IMR-90 (cell line): ENCODE data around the gene NOS1. TPM values are rescaled to one million over a fixed set of nuclear protein-coding genes. Genes with fewer than 3 reads are reported as not detected.

Source experiments
- ATAC-seq: fragments of 200-7000 bp; cut with Tn5 transposase; 2 replicates; pipeline ENCODE4 v1.9.1; 2020; ENCODE audit warnings: low read depth, mild to moderate bottlenecking, moderate library complexity
- BruUV-seq: library from RNA; stranded (reverse); fragments of 400-500 nt; replicated peaks from 2 replicates; lab custom pipeline; 2021; lab: Mats Ljungman, UMichigan
- CTCF ChIA-PET: fragments of 300-600 bp; formaldehyde crosslinking; extraction: SDS; loops from one replicate; lab custom pipeline; 2021; ENCODE audit warnings: antibody characterized with exemption; lab: Yijun Ruan, JAX
- POLR2A ChIA-PET: fragments of 300-600 bp; sonication (Branson Sonifier 250); formaldehyde crosslinking; loops from one replicate; lab custom pipeline; 2022; ENCODE audit warnings: antibody characterized with exemption; ENCODE audit not compliant: unreplicated experiment; lab: Charles Lee
- DNase-seq: peaks from one replicate; pipeline ENCODE4 v3.0.0; 2013
- H2AFZ ChIP-seq: replicated peaks from 2 replicates; pipeline ENCODE3; 2013; ENCODE audit warnings: low read length, mild to moderate bottlenecking; ENCODE audit not compliant: poor library complexity
- H2AK5ac ChIP-seq: 2 replicates; pipeline ENCODE4 v1.6.1; 2013; ENCODE audit warnings: low read depth, low read length, inconsistent platforms
- H2AK9ac ChIP-seq: replicated peaks from 2 replicates; pipeline ENCODE3; 2013; ENCODE audit warnings: mild to moderate bottlenecking, low read depth, low read length, moderate library complexity; ENCODE audit not compliant: poor library complexity
- H2BK120ac ChIP-seq: 2 replicates; pipeline ENCODE4 v1.6.1; 2013; ENCODE audit warnings: low read depth, low read length, inconsistent platforms
- H2BK15ac ChIP-seq: 3 replicates; pipeline ENCODE4 v1.6.1; 2013; ENCODE audit warnings: low read depth, low read length, inconsistent platforms
- H2BK20ac ChIP-seq: 2 replicates; pipeline ENCODE4 v1.6.1; 2013; ENCODE audit warnings: low read depth, mild to moderate bottlenecking, inconsistent platforms, low read length, moderate library complexity
- H2BK5ac ChIP-seq: 2 replicates; pipeline ENCODE4 v1.6.1; 2013; ENCODE audit warnings: mild to moderate bottlenecking, low read depth, low read length, inconsistent platforms; ENCODE audit not compliant: poor library complexity, severe bottlenecking
- H3K14ac ChIP-seq: replicated peaks from 2 replicates; pipeline ENCODE4 v1.6.1; 2013; ENCODE audit warnings: low read depth, low read length, inconsistent platforms
- H3K18ac ChIP-seq: 2 replicates; pipeline ENCODE4 v1.6.1; 2013; ENCODE audit warnings: low read depth, low read length, control low read depth
- H3K23ac ChIP-seq: 2 replicates; pipeline ENCODE4 v1.6.1; 2013; ENCODE audit warnings: low read depth, low read length, inconsistent platforms
- H3K27ac ChIP-seq: 2 replicates; pipeline ENCODE4 v1.5.1; 2013; ENCODE audit warnings: mild to moderate bottlenecking, control low read depth, low read length; ENCODE audit not compliant: insufficient read depth
- H3K27me3 ChIP-seq: 2 replicates; pipeline ENCODE4 v1.6.1; 2013; ENCODE audit warnings: low read length; ENCODE audit not compliant: control insufficient read depth, insufficient read depth
- H3K36me3 ChIP-seq: 2 replicates; pipeline ENCODE4 v1.6.1; 2013; ENCODE audit warnings: low read length, mixed read lengths; ENCODE audit not compliant: control insufficient read depth, insufficient read depth
- H3K4ac ChIP-seq: 2 replicates; pipeline ENCODE4 v1.6.1; 2013; ENCODE audit warnings: low read depth, low read length, inconsistent platforms
- H3K4me1 ChIP-seq: 2 replicates; pipeline ENCODE4 v1.6.1; 2013; ENCODE audit warnings: low read length, mixed read lengths; ENCODE audit not compliant: control insufficient read depth, insufficient read depth
- H3K4me2 ChIP-seq: 2 replicates; pipeline ENCODE4 v1.6.1; 2013; ENCODE audit warnings: low read depth, mild to moderate bottlenecking, control low read depth, low read length, moderate library complexity
- H3K4me3 ChIP-seq: 2 replicates; pipeline ENCODE4 v1.5.1; 2013; ENCODE audit warnings: low read depth, mild to moderate bottlenecking, control low read depth, low read length, moderate library complexity; ENCODE audit not compliant: insufficient read depth
- H3K56ac ChIP-seq: 2 replicates; pipeline ENCODE4 v1.6.1; 2013; ENCODE audit warnings: low read length, inconsistent platforms; ENCODE audit not compliant: insufficient read depth; ENCODE audit errors: extremely low read depth
- H3K79me1 ChIP-seq, 2 experiments: 2 replicates each; pipeline ENCODE4 v1.6.1; 2013; ENCODE audit warnings: low read length in 2 of 2, inconsistent platforms in 1 of 2, low read depth in 1 of 2
- H3K9ac ChIP-seq: 2 replicates; pipeline ENCODE4 v1.6.1; 2013; ENCODE audit warnings: low read depth, low read length, control low read depth
- H3K9me1 ChIP-seq: 2 replicates; pipeline ENCODE4 v1.6.1; 2013; ENCODE audit warnings: low read length, inconsistent platforms; ENCODE audit not compliant: insufficient read depth
- H3K9me3 ChIP-seq: 2 replicates; pipeline ENCODE4 v1.6.1; 2013; ENCODE audit warnings: low read length; ENCODE audit not compliant: control insufficient read depth, insufficient read depth
- H4K20me1 ChIP-seq: 2 replicates; pipeline ENCODE4 v1.6.1; 2013; ENCODE audit warnings: low read length, inconsistent platforms; ENCODE audit not compliant: insufficient read depth
- H4K5ac ChIP-seq: 2 replicates; pipeline ENCODE4 v1.6.1; 2013; ENCODE audit warnings: mild to moderate bottlenecking, low read depth, low read length, control low read depth
- H4K8ac ChIP-seq, 2 experiments: 2 replicates each; pipeline ENCODE4 v1.6.1; 2013; ENCODE audit warnings: low read depth in 2 of 2, low read length in 2 of 2, control low read depth in 1 of 2, inconsistent platforms in 1 of 2
- H4K91ac ChIP-seq: 2 replicates; pipeline ENCODE4 v1.6.1; 2013; ENCODE audit warnings: low read depth, low read length, inconsistent platforms; ENCODE audit not compliant: insufficient read depth
- BHLHE40 ChIP-seq: fragments of 150-350 bp; IDR thresholded peaks from 2 replicates; pipeline ENCODE4 v1.6.1; 2016; ENCODE audit warnings: mild to moderate bottlenecking, low read depth, low read length
- CEBPB ChIP-seq: IDR thresholded peaks from 2 replicates; pipeline ENCODE4 v1.6.1; 2012; ENCODE audit warnings: low read depth, low read length, improper control_type of control experiment
- CHD1 ChIP-seq: IDR thresholded peaks from 2 replicates; pipeline ENCODE4 v1.6.1; 2012; ENCODE audit warnings: low read depth, low read length, improper control_type of control experiment
- MXI1 ChIP-seq: IDR thresholded peaks from 2 replicates; pipeline ENCODE4 v1.6.1; 2012; ENCODE audit warnings: low read depth, mild to moderate bottlenecking, low read length, moderate library complexity, borderline replicate concordance
- RFX5 ChIP-seq: IDR thresholded peaks from 2 replicates; pipeline ENCODE4 v1.8.0; 2012; ENCODE audit warnings: low read depth, mild to moderate bottlenecking, low read length, moderate library complexity
- USF2 ChIP-seq: fragments of 150-350 bp; IDR thresholded peaks from 2 replicates; pipeline ENCODE4 v1.6.1; 2017; ENCODE audit warnings: mild to moderate bottlenecking, antibody characterized with exemption, low read length, low read depth
- WGBS, 2 experiments: methylation state at CpG; one replicate each; pipeline versions ENCODE4 v1.1.5 to v1.1.7; 2013; ENCODE audit warnings: missing lambda C conversion rate in 2 of 2; ENCODE audit not compliant: insufficient read length in 1 of 2; ENCODE audit errors: extremely low coverage in 2 of 2; 5-methylcytosine and 5-hydroxymethylcytosine counted together
- dilution Hi-C: fragments of 300-500 bp; cut with HindIII; formaldehyde crosslinking; loops from one replicate; pipeline ENCODE4 v1.14.3; 2018; ENCODE audit warnings: low sequenced_read_pairs; ENCODE audit not compliant: unreplicated experiment
- in situ Hi-C: fragments of 300-500 bp; cut with MboI; formaldehyde crosslinking; loops from 3 replicates; pipeline ENCODE4 v1.14.3; 2019; ENCODE audit warnings: low sequenced_read_pairs, inconsistent platforms, mixed read lengths
- intact Hi-C: fragments of 100-400 bp; cut with micrococcal nuclease; formaldehyde crosslinking; loops from 2 replicates; pipeline ENCODE4 v1.10.0; 2022
- polyA plus RNA-seq, 3 experiments: library from polyadenylated mRNA; depleted of rRNA; stranded (reverse); fragments of >200 nt; gene quantifications; 2 replicates each; pipeline ENCODE4 v1.2.3, GENCODE V29; 2012; ENCODE audit warnings: low replicate concordance in 1 of 3
- total RNA-seq: library from RNA; depleted of rRNA; stranded (reverse); fragments of >200 nt; gene quantifications from 2 replicates; pipeline ENCODE4 v1.2.3, GENCODE V29; 2012

The NOS1 gene
- total and polyA plus RNA-seq, 2 of the 4 experiments (the other 2 are of a cell fraction): 0.09 TPM; not detected in 1

- no peak overlapping the region for H4K5ac ChIP-seq
- in situ Hi-C loops: no loop called here
- TF ChIP-seq CEBPB (no peak), USF2 (no peak), MXI1 (no peak), RFX5 (no peak), BHLHE40 (no peak), CHD1 (no peak)
- no peaks in the 10 kb centered on the region for H3K4me1 ChIP-seq
- ChIA-PET POLR2A (no interaction called here), CTCF (no interaction called here)
- no peak overlapping the region for H3K56ac ChIP-seq
- BruUV-seq: no TSS peak
- H4K20me1 ChIP-seq: no peaks in the 10 kb centered on the region
- no peak overlapping the region for H3K23ac ChIP-seq
- no peaks in the 10 kb centered on the region for H3K79me1 ChIP-seq
- H2BK20ac ChIP-seq: no peak overlapping the region
- WGBS, 2 experiments: no CpG with 5 or more reads among the region's 3 CpGs
- H3K4me3 ChIP-seq: no peak overlapping the region
- no peaks in the 10 kb centered on the region for H3K9me1 ChIP-seq
- intact Hi-C loops: no loop called here
- no peak overlapping the region for H2AK9ac ChIP-seq
- no peak overlapping the region for H3K4ac ChIP-seq
- H2BK120ac ChIP-seq: no peak overlapping the region
- no peak overlapping the region for H2BK15ac ChIP-seq
- ATAC-seq (no peak), DNase-seq (no peak)
- H3K36me3 ChIP-seq: no peaks in the 10 kb centered on the region
- no peak overlapping the region for H2AK5ac ChIP-seq
- H3K9me3 ChIP-seq: peaks cover 43% of the 10 kb centered on the region
- no peak overlapping the region for H3K27ac ChIP-seq
- H3K4me2 ChIP-seq: no peak overlapping the region
- dilution Hi-C loops: no loop called here
- no peak overlapping the region for H3K9ac ChIP-seq
- no peak overlapping the region for H2AFZ ChIP-seq
- H4K8ac ChIP-seq: no peak overlapping the region
- no peak overlapping the region for H3K14ac ChIP-seq
- H4K91ac ChIP-seq: no peak overlapping the region
- H3K18ac ChIP-seq: no peak overlapping the region
- H2BK5ac ChIP-seq: no peak overlapping the region
- no peaks in the 10 kb centered on the region for H3K27me3 ChIP-seq
Measured at GRCh38 chr12:117403586-117404139, 42.2 kb upstream of the NOS1 start.
